GM21381 (cell line): ENCODE measurements around the gene DOK4.
"Not testable (repeated sequence)": the region's sequence is repeated elsewhere in the genome, so short reads cannot be mapped to it uniquely, and the experiment has no call there.

Experiments
- ATAC-seq: cut with Tn5 transposase; IDR thresholded peaks from one replicate; pipeline ENCODE4 v1.9.1; 2021; ENCODE audit warnings: mild to moderate bottlenecking, moderate library complexity; ENCODE audit not compliant: unreplicated experiment

DOK4 gene

DNA sequence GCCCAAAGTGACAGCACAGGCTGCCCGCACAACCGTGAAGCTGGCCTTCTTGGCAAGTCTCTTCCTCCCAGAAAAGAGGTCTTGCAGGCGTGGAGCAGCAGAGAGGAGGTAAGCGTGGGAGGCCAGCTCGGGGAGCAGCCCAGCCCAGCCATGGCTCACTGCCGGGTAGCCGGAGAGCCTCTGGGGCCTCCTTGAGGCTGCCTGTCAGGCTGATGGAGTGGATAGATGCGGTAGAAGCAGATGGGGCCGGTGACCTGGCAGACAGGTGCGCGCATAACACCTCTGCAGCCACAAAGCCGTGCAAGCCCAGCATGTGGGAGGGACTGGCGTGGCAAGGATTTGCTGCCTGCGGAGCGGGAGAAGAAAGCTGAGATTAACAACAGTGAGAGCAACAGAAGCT lies 17.1 kb upstream of the DOK4 start:
- ATAC-seq, result no peak

DNA sequence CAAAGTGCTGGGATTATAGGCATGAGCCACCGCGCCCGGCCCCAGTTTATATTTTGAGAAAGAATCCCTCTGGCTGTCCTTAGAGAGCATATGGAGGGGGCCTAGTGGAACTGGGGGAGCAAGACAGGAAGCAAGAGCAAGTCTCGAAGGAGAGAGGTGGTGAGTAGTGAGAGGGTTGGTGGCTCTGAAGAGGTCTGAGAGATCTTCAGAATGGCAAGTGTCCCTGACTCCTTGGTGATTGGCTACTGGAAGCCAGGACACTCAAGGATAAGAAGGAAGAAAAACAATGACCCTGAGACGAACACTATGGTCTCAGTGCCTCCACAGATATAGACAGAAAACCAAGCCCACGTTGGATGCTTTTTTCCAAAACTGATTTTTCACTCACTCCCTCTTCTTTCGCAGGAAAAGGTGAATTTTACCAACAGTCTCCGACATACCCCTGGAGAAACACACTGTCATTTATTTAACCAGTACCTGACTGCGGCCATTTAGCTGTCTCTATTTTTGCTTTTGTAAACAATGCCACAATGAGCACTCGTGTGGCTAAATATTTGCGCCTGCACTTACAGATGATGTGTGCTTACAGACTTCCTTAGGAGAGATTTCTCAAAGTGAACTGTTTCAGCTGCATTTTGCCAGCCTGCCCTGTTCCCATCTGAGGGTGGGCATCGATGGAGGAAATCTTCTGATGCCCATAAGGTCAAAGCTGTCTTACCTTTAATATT lies 15.9 kb upstream of the DOK4 start:
- ATAC-seq, result no peak

DNA sequence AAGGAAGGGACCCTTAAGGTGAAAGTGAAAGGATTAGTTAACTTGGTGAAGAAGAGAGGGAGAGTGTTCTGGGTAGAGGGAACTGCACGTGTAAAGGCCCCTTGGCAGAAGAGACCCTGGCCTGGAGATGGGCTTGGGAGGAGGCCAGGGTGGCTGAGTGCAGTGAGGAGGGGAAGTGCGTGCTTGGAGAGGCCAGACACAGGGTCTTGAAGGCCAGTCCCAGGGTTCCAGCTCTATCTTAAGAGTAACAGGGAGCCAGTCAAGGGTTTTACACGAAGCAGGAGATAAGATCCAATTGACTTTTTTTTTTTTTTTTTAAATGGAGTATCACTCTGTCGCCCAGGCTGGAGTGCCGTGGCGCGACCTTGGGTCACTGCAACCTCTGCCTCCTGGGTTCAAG lies 15.2 kb upstream of the DOK4 start:
- ATAC-seq, result no peak

DNA sequence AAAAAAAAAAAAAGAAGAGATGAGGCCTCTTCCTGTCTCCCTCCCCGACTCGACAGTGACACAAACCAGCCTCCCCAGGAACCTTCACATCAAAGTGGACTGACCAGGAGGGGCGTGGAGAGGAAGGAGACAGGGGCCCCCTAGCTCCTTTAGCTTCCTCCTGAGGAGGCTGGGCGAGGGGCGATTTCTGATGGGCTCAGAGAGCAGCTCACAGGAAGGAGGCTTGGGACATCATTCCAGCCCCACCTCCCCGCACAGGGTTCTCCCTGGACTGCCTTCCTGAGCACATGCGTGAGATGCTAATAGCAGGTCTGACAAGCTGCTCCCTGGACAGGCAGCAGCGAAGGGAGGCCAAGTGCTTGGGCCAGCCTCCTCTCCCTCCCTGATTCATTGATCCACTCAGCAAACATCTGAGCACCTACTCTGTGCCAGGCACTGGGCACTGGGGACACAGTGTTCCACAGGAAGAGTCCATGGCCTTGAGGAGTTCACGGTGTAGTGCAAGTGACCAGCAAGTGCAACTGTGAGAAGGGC lies 14.4 kb upstream of the DOK4 start:
- no peak for ATAC-seq

DNA sequence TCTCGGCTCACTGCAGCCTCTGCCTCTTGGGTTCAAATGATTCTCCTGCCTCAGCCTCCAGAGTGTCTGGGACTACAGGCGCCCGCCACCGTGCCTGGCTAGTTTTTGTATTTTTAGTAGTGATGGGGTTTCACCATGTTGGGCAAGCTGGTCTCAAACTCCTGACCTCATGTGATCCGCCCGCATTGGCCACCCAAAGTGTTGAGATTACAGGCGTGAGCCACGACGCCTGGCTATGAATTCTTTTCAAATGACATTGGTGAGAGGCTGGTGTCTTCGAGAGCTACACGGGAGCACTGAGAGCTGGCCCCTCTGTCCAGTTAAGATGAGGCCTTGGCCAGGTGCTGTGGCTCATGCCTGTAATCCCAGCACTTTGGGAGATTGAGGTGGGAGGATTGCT lies 13.6 kb upstream of the DOK4 start:
- ATAC-seq, result not testable (repeated sequence)

DNA sequence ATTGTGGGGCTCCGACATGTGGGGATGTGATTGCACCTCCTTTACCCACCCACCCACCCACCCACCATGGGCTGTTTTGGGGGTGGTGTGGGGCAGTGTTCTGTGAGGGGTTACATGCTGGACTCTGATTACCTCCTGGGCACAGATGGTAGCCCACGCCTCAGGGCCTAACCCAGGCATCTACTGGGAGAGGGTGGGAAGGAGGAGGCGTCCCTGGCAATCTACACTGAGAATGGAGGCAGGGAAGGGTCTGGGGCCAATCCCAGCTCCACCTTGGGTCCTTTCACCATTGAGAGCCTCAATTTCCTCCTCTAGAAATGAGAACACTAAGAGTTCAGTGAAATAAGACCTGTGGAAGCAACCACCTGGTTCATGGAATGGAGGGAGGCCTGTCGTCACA lies 11.7 kb upstream of the DOK4 start:
- no peak for ATAC-seq

DNA sequence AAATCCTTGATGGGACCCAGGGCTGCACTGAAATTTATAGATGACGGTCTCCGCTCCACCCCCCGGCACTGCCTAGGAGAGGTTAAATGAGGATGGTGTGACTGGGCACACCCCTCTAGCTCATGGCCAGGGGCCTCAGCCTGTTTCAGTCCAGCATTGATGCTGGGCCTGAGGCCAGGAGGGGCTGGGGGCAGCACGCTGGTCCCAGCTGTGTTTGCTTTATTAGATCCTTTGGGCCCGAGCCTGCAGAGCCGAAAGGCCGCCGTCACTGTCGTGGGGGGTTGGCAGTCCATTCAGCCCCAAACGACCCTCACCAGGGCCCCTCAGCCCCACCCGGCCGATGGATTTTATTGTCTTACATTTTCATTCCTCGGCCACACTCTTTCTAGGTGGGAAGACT lies 10.8 kb upstream of the DOK4 start:
- no peak for ATAC-seq

DNA sequence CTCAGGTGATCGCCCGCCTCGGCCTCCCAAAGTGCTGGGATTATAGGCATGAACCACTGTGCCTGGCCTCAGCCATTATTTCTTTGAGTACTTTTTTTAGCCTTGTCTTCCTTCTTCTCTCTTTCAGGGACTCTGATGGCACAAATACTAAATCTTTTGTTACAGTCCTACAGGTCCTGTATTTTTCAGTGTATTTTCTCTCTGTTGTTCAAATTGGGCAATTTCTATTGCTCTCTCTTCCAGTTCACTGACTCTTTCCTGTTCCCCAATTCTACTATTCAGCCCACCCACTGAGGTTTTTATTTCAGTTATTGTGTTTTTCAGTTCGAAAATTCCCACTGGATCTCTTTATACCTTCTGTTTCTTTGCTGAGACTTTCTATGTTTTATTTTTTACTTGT lies 7.5 kb upstream of the DOK4 start:
- no peak for ATAC-seq

DNA sequence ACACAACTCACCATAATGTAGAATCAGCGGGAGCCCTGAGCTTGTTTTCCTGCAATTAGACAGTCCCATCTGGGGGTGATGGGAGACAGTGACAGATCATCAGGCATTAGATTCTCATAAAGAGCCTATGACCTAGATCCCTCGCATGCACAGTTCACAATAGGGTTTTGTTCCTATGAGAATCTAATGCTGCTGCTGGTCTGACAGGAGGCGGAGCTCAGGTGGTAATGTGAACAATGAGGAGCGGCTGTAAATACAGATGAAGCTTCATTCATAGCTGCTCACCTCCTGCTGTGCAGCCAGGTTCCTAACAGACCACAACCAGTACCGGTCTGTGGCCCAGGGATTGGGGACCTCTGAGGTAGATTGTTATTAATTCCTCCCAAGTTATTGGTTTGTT lies 2.9 kb upstream of the DOK4 start:
- no peak for ATAC-seq

DNA sequence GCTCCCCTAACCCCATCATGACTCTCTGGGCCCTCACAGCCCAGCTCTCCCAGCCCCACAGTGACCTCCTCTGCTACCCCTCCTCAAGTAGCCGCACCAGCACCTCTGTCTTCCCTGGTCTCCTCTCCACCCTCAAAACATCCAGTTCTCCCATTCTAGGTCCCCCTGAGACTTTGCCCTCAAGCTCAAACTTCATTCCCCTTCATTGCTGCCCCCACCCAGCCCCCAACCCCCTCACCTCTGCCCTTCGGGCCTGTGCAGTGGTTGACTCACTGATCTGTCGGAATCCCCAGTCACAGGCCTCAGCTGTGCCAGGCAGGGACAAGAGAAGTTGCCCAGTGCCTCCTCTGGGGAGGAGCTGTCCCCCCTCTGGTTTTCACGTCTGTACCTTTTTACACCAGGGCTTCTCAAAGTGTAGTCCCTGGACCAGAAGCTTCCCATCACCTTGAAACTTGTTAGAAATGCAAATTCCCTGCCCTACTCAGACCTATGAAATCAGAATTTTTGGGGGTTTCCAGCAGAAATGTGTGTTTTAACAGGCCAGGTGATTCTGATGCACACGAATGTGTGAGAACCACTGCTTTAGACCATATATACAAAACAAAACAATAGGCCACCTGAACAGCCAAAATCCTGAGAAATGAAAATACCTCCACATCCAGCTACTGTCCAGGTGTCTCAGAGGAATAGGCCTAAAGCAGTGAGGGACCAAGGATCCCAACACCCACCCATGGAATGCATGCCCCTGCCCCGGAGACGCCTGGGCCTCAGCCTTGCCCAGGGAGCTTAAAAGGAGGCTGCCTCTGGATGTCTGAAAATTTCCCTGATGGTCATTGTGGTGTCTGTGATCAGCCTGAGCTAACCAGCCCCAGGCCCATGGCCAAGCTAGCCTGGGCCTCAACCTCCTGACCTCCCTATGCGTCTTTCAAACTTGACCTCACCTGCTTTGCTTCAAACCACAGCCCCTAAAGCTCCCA lies 853 bp upstream of the DOK4 start:
- no peak for ATAC-seq

DNA sequence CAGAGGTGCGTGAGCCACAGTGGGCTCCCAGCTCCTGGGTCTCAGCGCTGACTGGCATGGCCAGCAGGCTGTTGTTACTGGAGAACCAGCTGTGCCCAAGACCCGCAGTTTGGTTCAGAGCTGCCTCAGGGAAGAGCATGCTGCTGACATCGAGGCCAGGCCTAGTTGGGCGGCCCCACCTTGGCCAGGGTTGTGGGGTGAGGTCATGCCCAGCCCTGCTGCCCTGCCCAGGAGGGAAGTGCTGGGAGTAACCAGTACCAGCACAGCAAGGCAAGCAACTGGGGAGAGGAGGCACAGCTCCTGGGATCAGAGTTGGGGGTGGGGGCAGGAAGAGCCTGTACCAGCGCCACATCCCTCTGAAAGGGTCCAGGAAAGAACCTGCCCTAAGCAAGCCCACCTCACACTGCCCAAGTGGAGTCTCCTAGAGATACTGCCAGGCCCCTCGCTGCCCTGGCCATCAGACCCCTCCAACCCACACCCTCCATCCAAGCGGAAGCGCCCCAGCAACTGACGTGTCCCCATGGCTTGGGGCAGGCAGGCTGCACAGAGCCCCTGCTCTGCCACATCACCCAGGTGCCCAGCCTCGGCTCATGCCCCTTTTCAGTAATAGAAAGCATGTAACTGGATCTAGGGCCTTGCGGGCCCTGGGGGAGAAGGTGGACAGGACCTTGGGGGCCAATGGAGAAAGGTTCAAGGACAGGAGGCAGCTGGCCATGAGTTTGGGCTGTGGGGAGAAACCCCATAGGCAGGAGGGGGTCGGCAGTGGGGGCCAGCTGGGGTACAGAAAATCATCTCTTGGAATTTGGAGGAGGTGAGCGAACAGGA lies 990 bp downstream of the DOK4 start:
- ATAC-seq, result no peak

DNA sequence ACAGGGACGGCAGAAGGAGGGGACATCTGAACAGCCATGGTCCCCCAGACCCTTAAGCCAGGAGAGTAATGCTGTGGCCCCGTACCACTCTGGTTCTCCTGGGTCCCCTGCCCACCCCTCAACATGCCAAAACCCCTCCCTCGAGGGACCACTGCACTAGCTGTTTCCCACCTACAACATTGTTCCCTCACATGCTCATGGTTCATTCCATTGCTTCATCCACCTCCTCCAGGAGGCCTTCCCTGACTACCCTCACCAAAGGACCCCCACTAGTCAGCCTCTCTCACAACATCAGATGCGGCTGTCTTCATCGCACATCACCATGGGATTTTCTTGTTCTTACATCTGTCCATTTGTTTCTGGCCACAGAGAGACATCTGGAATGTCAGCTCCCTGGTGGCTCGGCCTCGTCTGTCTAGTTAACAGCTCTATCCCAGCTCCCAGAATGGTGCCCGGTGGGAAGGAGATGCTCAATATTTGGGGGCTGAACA lies 1.7 kb downstream of the DOK4 start:
- no peak for ATAC-seq

DNA sequence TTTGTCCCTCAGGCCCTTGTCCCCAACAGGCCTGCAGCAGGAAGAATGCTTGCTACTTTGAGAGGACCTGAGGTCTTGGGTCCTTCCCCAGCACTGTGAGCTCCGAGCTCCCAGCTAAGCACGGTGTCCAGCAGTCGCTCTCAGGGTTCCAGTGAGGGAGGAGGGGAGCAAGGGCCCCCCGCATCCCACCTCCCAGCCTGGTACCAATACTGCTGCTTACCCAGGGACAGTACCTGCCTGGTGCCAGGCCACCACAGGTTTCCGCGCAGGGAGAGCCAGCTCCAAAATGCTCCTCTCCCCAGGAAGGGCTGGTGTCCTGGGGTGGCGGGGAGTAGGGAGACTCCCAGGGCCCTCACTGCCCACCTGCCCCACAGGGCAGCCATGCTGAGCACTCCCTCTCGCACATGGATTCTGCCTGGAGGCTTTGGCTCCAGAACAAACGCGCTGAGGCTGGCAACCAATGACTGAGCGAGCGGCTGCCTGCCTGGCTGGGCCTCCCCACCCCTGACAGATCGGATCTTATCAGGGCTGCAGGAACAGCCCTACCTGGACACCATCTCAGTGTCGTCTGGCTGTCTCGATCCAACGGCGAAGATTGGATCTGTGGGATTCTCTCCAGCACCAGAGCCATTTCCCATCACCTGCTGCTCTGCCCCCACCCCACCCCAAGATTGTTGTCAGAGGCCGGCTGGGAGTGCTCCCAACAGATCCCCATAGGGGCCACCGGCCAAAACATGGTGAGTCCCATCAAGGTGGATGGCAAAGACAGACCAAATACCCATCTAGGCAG lies 2.4 kb downstream of the DOK4 start:
- no peak for ATAC-seq

DNA sequence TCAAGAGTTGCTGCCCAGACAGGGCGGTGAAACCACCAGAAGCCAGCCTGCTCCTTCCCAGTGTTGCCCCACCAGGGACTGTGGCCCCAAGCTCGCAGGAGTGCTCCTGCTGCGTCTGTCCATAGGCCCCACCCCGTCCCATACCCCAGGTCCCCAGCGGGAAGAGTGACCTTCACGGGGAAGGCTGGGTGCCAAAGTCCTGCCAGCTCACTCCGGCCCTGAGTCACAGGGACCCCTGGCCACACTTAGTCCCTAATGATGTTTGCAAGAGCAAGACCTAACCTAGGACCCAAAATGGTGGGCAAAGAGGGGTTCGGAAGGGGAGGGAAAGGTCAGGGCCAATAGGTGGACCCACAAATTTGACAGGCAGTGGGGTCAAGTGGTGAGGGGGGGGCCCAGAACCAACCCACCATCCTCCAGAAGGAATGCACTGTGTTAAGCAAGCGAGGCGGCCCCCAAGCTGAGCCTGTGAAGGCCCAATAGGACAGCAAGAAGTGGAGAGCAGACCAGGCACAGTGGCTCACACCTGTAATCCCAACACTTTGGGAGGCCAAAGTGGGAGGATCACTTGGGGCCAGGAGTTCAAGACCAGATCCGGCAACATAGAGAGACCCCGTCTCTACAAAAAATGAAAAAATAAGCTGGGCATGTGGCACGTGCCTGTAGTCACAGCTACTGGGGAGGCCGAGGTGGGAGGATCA lies 3.3 kb downstream of the DOK4 start:
- ATAC-seq, result no peak

DNA sequence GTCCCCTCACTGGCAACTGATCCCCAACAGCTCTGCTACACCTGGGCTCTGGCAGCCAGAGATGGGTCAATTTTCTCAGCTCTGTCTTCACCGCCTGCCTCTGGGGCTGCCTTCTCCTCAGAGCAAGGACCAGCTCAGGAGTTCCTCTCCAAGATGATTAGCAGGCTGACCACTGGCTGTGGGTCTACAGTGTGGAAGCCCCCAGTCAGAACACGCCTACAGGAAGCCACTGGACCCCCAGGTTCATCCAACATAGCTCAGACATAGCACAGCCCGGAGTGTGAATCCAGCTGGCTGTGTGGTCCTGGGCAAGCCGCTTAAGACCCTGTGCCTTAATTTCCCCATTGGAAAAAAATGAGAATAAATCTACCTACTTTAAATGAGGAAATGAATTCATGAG lies 4.9 kb downstream of the DOK4 start:
- ATAC-seq, result no peak

DNA sequence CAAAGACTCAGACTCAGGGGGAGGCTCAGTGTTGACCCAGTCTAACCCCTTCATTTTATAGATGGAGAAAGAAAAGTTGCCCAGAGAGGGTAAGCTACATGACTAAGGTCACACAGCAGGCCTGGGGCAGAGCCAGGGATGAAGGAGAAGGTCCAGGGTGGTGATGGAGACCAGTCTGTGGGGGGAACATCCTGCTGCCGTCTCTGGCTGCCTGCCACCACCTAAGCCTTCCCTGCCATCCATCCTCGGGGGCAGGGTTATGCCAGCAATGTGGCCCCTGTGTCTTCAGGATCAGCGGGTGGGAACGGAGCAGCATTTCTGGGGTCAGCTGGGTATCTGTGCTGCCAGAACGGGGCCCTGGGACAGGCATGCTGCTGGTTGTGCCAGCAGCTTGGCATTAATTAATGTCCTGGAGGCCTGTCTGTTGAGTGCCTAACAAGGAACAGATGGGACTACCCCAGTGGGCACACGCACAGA lies 5.5 kb downstream of the DOK4 start:
- ATAC-seq, result no peak

DNA sequence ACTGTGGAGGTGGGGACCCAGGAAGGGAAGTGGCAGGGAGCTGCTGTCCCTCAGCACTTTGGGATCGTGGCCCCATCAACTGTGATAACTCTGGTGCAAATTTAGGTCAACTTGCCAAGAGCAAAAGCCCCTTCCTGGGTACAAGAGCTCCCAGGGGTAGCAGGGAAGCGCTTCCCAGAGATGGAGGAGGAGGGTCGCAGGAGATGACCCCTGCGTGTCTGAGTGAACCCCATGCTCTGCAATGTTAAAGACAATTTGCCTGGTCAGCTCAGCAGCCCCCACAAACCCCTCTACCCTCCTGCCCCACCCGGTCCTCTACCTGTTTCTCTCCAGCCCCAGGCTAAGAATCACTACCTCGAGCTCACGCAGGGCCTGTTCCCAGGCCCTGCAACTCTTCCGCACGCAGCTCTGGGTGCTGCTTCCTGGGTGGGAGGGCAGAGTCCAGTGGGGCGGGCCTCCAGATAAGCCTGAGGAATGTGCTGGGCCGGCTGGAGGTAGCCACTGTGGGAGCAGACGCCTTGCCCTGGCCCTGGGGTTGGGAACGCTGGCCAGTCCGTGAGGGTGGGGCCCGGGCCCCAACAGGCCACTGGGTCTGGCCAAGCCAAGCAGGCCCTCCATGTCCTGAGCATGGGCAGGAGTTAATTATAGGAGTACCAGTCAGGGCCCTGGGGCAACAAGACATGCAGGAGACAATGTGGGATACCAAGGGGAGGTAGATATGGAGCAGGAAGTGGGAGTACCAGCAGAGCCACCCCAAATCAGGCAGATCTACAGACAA lies 6.1 kb downstream of the DOK4 start:
- ATAC-seq, result no peak

DNA sequence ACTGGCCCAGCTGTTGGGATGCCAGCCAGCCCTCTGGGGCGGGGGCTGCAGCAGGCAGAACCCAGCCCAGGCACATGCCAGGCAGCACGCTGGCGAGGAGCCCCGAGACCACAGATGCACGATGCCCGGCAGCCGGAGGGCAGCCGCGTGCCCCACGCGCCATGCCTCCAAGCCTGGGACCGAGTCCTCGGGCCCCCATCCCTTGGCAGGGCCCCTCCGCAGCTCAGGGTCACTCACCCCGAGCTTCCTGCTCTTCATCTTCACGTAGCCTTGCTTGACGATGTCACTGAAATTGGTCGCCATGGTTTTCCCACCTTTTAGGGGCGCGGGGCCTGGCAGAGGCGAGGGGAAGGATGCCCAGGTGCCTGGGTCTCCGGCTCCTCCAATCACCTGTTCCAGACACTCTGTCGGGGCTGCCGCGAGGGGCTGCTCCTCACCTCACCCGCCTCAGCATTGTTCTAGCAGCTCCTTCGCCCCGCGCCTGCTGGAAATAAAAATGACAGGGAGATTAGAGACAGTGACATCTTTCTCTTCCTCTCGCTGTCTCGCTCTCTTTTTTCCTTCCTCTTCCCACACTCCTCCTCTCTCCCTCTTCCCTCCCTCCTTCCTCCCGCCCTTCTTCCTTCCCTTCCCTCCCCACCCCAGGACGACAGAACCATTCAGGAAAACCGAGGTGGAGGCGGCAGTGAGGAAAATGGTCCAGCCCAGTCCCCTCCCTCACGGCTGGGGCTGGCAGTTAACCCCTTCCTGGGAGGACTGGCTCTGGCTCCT lies 6.9 kb downstream of the DOK4 start:
- no peak for ATAC-seq
